ENCODE data around the gene PNMA5.

Gene PNMA5

DNA sequence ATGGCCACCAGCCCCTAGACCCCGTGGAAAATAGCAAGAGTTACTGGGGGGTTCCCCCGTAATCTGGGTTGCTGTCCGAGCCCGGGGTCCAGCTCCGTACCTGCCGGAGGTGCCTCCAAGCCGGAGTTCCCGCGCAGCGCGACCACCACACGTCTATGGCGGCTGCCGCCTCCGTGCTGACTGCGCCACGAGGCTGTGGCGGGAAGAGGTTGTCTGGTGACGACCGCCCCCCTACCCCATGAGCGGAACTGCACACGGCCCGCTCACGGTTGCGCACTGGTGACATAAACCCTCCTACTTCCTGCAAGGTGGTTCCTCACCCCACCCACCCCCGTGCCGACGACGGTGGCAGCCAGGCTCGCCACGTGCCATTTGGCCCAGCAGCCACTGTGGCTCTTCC, at the start of gene PNMA5:
Gene PNMA5, minus strand, starts transcription at position 184 of the 400 bp plus-strand sequence. CDS start 2,518 bp downstream, outside the sequence.
- TF ChIP-seq, protein P1, sequence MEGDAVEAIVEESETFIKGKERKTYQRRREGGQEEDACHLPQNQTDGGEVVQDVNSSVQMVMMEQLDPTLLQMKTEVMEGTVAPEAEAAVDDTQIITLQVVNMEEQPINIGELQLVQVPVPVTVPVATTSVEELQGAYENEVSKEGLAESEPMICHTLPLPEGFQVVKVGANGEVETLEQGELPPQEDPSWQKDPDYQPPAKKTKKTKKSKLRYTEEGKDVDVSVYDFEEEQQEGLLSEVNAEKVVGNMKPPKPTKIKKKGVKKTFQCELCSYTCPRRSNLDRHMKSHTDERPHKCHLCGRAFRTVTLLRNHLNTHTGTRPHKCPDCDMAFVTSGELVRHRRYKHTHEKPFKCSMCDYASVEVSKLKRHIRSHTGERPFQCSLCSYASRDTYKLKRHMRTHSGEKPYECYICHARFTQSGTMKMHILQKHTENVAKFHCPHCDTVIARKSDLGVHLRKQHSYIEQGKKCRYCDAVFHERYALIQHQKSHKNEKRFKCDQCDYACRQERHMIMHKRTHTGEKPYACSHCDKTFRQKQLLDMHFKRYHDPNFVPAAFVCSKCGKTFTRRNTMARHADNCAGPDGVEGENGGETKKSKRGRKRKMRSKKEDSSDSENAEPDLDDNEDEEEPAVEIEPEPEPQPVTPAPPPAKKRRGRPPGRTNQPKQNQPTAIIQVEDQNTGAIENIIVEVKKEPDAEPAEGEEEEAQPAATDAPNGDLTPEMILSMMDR (IDR thresholded peaks at IDR 0.05): no peak

- TF ChIP-seq, protein P1 (IDR thresholded peaks at IDR 0.05): peak; percentile 68
These were observed 38.6 kb upstream of the PNMA5 start for GRCh38 chrX:153032397-153033118.

DNA sequence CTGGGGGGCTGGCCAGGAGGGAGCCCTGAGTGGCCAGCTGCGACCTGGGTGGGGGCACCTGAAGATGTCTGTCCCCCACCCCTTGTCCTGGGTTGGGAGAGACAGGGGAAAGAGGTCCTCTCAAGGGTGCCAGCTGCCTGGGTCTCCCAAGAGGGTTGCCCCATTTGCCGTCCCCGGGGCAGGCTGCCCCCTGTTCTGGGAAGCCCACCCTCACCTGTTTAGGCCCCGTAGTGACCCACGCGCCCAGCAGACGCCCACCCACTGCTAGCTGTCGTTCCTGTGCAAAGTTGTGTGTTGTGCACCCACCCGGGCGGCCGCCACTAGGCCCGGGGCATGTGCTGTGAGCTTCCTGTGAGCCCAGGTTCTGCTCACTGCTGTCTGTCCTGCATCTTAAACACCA, 36.9 kb upstream of the PNMA5 start:
- TF ChIP-seq, protein P1 (IDR thresholded peaks at IDR 0.05): no peak

DNA sequence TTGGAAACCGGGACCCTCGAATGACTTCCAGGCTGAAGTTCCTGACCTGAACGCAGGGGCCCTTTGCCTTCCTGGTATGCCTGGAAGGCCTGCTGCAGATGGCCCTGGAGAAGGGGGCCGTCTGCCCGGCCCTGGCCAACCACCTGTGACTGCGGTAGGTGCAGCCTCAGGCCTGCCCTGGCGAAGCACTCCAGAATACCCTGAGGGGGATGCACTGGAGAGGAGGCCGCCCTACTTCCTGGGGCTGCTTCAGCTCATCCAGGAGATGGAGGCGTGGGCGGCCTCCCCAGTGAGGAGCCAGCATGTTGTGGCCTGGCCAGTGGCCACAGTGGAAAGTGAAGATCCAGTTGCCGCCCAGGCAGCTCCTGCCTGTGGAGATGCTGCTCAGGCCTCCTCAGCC, 36.0 kb upstream of the PNMA5 start:
- TF ChIP-seq, protein P1 (IDR thresholded peaks at IDR 0.05): no peak

DNA sequence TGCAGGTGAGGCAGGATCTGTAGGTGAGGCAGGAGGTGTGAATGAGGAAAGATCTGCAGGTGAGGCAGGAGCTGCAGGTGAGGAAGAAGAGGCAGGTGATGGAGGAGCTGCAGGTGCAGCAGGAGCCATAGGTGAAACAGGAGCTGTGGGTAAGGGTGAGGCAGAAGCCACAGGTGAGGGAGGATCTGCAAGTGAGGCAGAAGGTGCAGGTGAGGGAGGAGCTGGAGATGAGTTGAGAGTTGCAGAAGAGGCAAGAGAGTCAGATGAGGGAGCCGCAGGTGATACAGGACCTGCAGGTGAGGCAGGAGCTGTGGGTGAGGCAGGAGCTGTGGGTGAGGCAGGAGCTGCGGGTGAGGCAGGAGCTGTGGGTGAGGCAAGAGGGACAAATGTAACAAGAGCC, 35.2 kb upstream of the PNMA5 start:
- TF ChIP-seq, protein P1 (IDR thresholded peaks at IDR 0.05): no peak

- TF ChIP-seq, protein P1 (IDR thresholded peaks at IDR 0.05): no peak
These were observed 25.2 kb upstream of the PNMA5 start for GRCh38 chrX:153019166-153019565.

- TF ChIP-seq, protein P1 (IDR thresholded peaks at IDR 0.05): no peak
These were observed 10.9 kb upstream of the PNMA5 start for GRCh38 chrX:153004780-153005179.

GRCh38 chrX:153003981-153004380, 10.1 kb upstream of the PNMA5 start:
- TF ChIP-seq, protein P1 (IDR thresholded peaks at IDR 0.05): no peak
